Neural progenitor cell (in vitro differentiated cells): ENCODE measurements around the gene XPO4. TPM values are rescaled to one million over a fixed set of nuclear protein-coding genes. Genes with fewer than 3 reads are reported as not detected.
"Not testable (repeated sequence)": the region's sequence is repeated elsewhere in the genome, so short reads cannot be mapped to it uniquely, and the experiment has no call there.

ENCODE experiments used
- DNase-seq: peaks from one replicate; pipeline ENCODE4 v3.0.0-alpha.2; 2016; ENCODE audit warnings: low spot score
- H2AFZ ChIP-seq: fragments of 200-600 bp; sonication (generic); replicated peaks from 2 replicates; pipeline ENCODE4 v1.6.1; 2016; ENCODE audit warnings: antibody characterized with exemption
- H3F3A ChIP-seq: fragments of 200-600 bp; sonication (generic); 2 replicates; pipeline ENCODE4 v1.6.1; 2016; ENCODE audit warnings: antibody characterized with exemption, low read depth
- H3K27ac ChIP-seq: fragments of 200-600 bp; sonication (generic); 2 replicates; pipeline ENCODE4 v1.5.1; 2016; ENCODE audit warnings: mild to moderate bottlenecking
- H3K27me3 ChIP-seq: fragments of 200-600 bp; sonication (generic); 2 replicates; pipeline ENCODE4 v1.6.1; 2016; ENCODE audit warnings: mild to moderate bottlenecking, moderate library complexity
- H3K36me3 ChIP-seq: fragments of 200-600 bp; sonication (generic); 2 replicates; pipeline ENCODE4 v1.5.1; 2016
- H3K4me1 ChIP-seq: fragments of 200-600 bp; sonication (generic); 2 replicates; pipeline ENCODE4 v1.6.1; 2016; ENCODE audit warnings: mixed run types
- H3K4me2 ChIP-seq: fragments of 200-600 bp; sonication (generic); 2 replicates; pipeline ENCODE4 v1.6.1; 2016
- H3K4me3 ChIP-seq: fragments of 200-600 bp; sonication (generic); 2 replicates; pipeline ENCODE4 v1.5.1; 2016
- H3K79me2 ChIP-seq: fragments of 200-600 bp; sonication (generic); 2 replicates; pipeline ENCODE4 v1.6.1; 2016; ENCODE audit warnings: low read depth
- H3K9ac ChIP-seq: fragments of 200-600 bp; sonication (generic); 2 replicates; pipeline ENCODE4 v1.6.1; 2016
- H3K9me3 ChIP-seq: fragments of 200-600 bp; sonication (generic); 2 replicates; pipeline ENCODE4 v1.5.1; 2016; ENCODE audit warnings: low read depth
- H4K20me1 ChIP-seq: fragments of 200-600 bp; sonication (generic); 2 replicates; pipeline ENCODE4 v1.6.1; 2016; ENCODE audit warnings: low read depth
- H3K27ac Mint-ChIP-seq: 3 replicates; pipeline ENCODE4 v1.8.0; 2021; ENCODE audit warnings: mixed read lengths
- H3K27me3 Mint-ChIP-seq: 2 replicates; pipeline ENCODE4 v1.8.0; 2022; ENCODE audit warnings: low read depth, mild to moderate bottlenecking, inconsistent platforms, moderate library complexity, mixed read lengths; ENCODE audit not compliant: insufficient read depth
- H3K36me3 Mint-ChIP-seq: 3 replicates; pipeline ENCODE4 v1.8.0; 2021; ENCODE audit warnings: mixed read lengths
- H3K4me1 Mint-ChIP-seq: 3 replicates; pipeline ENCODE4 v1.8.0; 2021; ENCODE audit warnings: mixed read lengths
- H3K4me3 Mint-ChIP-seq: 3 replicates; pipeline ENCODE4 v1.8.0; 2021; ENCODE audit warnings: mild to moderate bottlenecking, moderate library complexity, mixed read lengths
- H3K9me3 Mint-ChIP-seq: 3 replicates; pipeline ENCODE4 v1.8.0; 2020; ENCODE audit warnings: mixed read lengths
- EZH2 ChIP-seq: fragments of 200-600 bp; sonication (generic); IDR thresholded peaks from 2 replicates; pipeline ENCODE4 v1.6.1; 2017; ENCODE audit warnings: antibody characterized with exemption, mild to moderate bottlenecking, moderate library complexity
- EZH2phosphoT487 ChIP-seq: fragments of 200-600 bp; sonication (generic); IDR thresholded peaks from 2 replicates; pipeline ENCODE4 v1.6.1; 2017; ENCODE audit warnings: antibody characterized with exemption
- total RNA-seq: library from RNA; depleted of rRNA; stranded (reverse); fragments of >200 nt; gene quantifications from 2 replicates; pipeline ENCODE4 v1.2.3, GENCODE V29; 2015; ENCODE audit warnings: low replicate concordance
- TF ChIP-seq, protein P1 (sequence below): fragments of 200-600 bp; sonication (generic); IDR thresholded peaks from 2 replicates; pipeline ENCODE4 v1.5.1; 2017; ENCODE audit warnings: antibody characterized with exemption, mild to moderate bottlenecking

Gene XPO4
- total RNA-seq, 1 donor from 2014 or later, result 44.9 TPM

DNA sequence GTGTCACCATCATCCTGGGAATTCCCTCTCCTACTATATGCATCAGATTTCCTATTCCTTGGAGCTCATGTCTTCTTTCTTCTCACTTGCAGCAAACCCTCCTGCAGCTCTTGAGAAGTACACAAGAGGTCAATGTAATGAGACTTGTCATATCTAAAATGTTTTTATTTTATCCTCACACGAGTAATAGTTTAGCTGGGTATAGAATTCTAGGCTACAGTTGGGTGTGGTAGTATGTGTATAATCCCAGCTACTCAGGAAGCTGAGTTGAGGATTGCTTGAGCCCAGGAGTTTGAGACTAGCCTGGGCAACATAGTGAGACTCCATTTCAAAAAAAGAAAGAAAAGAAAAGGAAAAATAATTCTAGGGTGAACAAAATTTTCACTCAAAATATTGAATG is 153.2 kb downstream of the XPO4 start:
- Mint-ChIP-seq H3K27ac (no peak overlapping the region), H3K4me1 (no peaks in the 10 kb centered on the region), H3K4me3 (no peak overlapping the region), H3K36me3 (peaks cover 21% of the 10 kb centered on the region), H3K27me3 (no peaks in the 10 kb centered on the region), H3K9me3 (peaks cover 50% of the 10 kb centered on the region)
- H3K9ac ChIP-seq, result no peak overlapping the region
- H3K4me3 ChIP-seq, result no peak overlapping the region
- no peaks in the 10 kb centered on the region for H3K27me3 ChIP-seq
- no peaks in the 10 kb centered on the region for H3F3A ChIP-seq
- no peak overlapping the region for H3K4me2 ChIP-seq
- H2AFZ ChIP-seq, result no peak overlapping the region
- H3K4me1 ChIP-seq, result no peaks in the 10 kb centered on the region
- no peak overlapping the region for H3K27ac ChIP-seq
- H3K36me3 ChIP-seq, result peaks cover 6% of the 10 kb centered on the region
- DNase-seq, result no peak
- H3K79me2 ChIP-seq, result no peaks in the 10 kb centered on the region
- TF ChIP-seq, protein P1, sequence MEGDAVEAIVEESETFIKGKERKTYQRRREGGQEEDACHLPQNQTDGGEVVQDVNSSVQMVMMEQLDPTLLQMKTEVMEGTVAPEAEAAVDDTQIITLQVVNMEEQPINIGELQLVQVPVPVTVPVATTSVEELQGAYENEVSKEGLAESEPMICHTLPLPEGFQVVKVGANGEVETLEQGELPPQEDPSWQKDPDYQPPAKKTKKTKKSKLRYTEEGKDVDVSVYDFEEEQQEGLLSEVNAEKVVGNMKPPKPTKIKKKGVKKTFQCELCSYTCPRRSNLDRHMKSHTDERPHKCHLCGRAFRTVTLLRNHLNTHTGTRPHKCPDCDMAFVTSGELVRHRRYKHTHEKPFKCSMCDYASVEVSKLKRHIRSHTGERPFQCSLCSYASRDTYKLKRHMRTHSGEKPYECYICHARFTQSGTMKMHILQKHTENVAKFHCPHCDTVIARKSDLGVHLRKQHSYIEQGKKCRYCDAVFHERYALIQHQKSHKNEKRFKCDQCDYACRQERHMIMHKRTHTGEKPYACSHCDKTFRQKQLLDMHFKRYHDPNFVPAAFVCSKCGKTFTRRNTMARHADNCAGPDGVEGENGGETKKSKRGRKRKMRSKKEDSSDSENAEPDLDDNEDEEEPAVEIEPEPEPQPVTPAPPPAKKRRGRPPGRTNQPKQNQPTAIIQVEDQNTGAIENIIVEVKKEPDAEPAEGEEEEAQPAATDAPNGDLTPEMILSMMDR, result no peak
- no peak for TF ChIP-seq EZH2phosphoT487
- TF ChIP-seq EZH2, result no peak
- peaks cover 25% of the 10 kb centered on the region for H3K9me3 ChIP-seq
- H4K20me1 ChIP-seq, result no peaks in the 10 kb centered on the region

DNA sequence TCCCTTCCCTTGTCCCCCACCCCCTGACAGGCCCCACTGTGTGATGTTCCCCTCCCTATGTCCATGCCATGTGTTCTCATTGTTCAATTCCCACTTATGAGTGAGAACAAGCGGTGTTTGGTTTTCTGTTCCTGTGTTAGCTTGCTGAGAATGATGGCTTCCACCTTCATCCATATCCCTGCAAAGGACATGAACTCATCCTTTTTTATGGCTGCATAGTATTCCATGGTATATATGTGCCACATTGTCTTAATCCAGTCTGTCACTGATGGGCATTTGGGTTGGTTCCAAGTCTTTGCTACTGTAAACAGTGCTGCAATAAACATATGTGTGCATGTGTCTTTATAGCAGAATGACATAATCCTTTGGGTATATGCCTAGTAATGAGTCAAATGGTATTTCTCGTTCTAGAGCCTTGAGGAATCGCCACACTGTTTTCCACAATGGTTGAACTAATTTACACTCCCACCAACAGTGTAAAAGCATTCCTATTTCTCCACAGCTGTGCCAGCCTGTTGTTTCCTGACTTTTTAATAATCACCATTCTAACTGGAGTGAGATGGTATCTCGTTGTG is 158.6 kb downstream of the XPO4 start:
- H3K36me3 ChIP-seq, H3K79me2 ChIP-seq, H3F3A ChIP-seq, H3K36me3 Mint-ChIP-seq, H3K9me3 ChIP-seq, H3K4me2 ChIP-seq, H3K27ac ChIP-seq, H2AFZ ChIP-seq, H3K9ac ChIP-seq, DNase-seq, H3K27ac Mint-ChIP-seq, H3K4me3 ChIP-seq, H4K20me1 ChIP-seq, H3K27me3 Mint-ChIP-seq, H3K4me1 ChIP-seq, H3K4me1 Mint-ChIP-seq, H3K27me3 ChIP-seq, H3K4me3 Mint-ChIP-seq: not testable (repeated sequence)
- H3K9me3 Mint-ChIP-seq, result peaks cover 17% of the 10 kb centered on the region

DNA sequence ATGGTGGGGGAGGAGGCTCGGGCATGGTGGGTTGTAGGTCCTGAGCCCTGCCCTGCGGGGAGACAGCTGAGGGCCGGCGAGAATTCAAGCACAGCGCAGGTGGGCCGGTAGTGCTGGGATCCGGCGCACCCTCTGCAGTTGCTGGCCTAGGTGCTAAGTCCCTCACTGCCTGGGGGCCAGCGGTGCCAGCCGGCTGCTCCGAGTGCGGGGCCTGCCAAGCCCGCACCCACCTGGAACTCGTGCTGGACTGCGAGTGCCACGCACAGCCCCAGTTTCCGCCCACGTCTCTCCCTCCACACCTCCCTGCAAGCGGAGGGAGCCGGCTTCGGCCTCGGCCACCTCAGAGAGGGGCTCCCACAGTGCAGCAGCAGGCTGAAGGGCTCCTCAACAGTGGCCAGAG is 162.5 kb downstream of the XPO4 start:
- H3K4me3 Mint-ChIP-seq, result no peak overlapping the region
- no peak for DNase-seq
- H3K4me2 ChIP-seq, result no peak overlapping the region
- no peak overlapping the region for H3K27ac Mint-ChIP-seq
- H3K4me3 ChIP-seq, result no peak overlapping the region
- H3K36me3 ChIP-seq, result no peaks in the 10 kb centered on the region
- H3F3A ChIP-seq, result no peaks in the 10 kb centered on the region
- H3K4me1 Mint-ChIP-seq, result no peaks in the 10 kb centered on the region
- peaks cover 4% of the 10 kb centered on the region for H3K9me3 Mint-ChIP-seq
- H4K20me1 ChIP-seq, result no peaks in the 10 kb centered on the region
- no peak overlapping the region for H3K9ac ChIP-seq
- H3K36me3 Mint-ChIP-seq, result peaks cover 9% of the 10 kb centered on the region
- no peaks in the 10 kb centered on the region for H3K9me3 ChIP-seq
- no peak overlapping the region for H3K27ac ChIP-seq
- H3K27me3 ChIP-seq, result no peaks in the 10 kb centered on the region
- no peaks in the 10 kb centered on the region for H3K79me2 ChIP-seq
- H2AFZ ChIP-seq, result no peak overlapping the region
- peaks cover 2% of the 10 kb centered on the region for H3K27me3 Mint-ChIP-seq
- peaks cover 7% of the 10 kb centered on the region for H3K4me1 ChIP-seq
- TF ChIP-seq EZH2, result no peak
- TF ChIP-seq, protein P1, result no peak
- TF ChIP-seq EZH2phosphoT487, result no peak

DNA sequence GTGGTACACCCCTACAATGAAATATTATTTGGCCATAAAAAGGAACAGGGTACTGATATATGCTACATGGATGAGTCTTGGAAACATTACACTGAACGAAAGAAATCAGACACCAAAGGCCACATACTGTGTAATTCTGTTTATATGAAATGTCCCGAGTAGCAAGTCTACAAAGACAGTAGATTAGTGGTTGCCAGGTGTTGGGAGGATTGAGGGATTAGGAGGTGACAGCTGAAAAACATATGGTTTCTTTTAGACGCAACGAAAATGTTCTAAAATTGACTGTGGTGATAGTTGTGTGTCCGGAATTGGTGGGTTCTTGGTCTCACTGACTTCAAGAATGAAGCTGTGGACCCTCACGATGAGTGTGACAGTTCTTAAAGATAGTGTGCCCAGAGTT is 163.9 kb downstream of the XPO4 start:
- no peaks in the 10 kb centered on the region for H3K27me3 ChIP-seq
- H3K4me3 ChIP-seq, result no peak overlapping the region
- no peak overlapping the region for H3K4me2 ChIP-seq
- no peak overlapping the region for H3K27ac ChIP-seq
- H3K9me3 Mint-ChIP-seq, result no peaks in the 10 kb centered on the region
- peaks cover 5% of the 10 kb centered on the region for H3K4me1 Mint-ChIP-seq
- no peak for DNase-seq
- H3K9ac ChIP-seq, result no peak overlapping the region
- peaks cover 7% of the 10 kb centered on the region for H3K4me1 ChIP-seq
- H3K79me2 ChIP-seq, result no peaks in the 10 kb centered on the region
- no peaks in the 10 kb centered on the region for H3F3A ChIP-seq
- H3K9me3 ChIP-seq, result no peaks in the 10 kb centered on the region
- no peak for TF ChIP-seq EZH2
- no peak for TF ChIP-seq EZH2phosphoT487
- TF ChIP-seq, protein P1, result no peak
- H3K27ac Mint-ChIP-seq, result no peak overlapping the region
- peaks cover 9% of the 10 kb centered on the region for H3K36me3 Mint-ChIP-seq
- H3K36me3 ChIP-seq, result no peaks in the 10 kb centered on the region
- no peaks in the 10 kb centered on the region for H4K20me1 ChIP-seq
- peaks cover 2% of the 10 kb centered on the region for H3K27me3 Mint-ChIP-seq
- H2AFZ ChIP-seq, result no peak overlapping the region
- no peak overlapping the region for H3K4me3 Mint-ChIP-seq
